Ovary (tissue), 3 donors: ENCODE results near the gene TRPM3.

Experiments used
- CTCF ChIP-seq, 3 donors: fragments of 450-650 bp in 2 of 3; fragments of 200-600 bp in 1 of 3; IDR thresholded peaks; one replicate each; pipeline versions ENCODE4 v1.5.1 to v1.8.0; 2016 to 2022; ENCODE audit warnings: antibody characterized with exemption in 3 of 3, mild to moderate bottlenecking in 1 of 3
- EP300 ChIP-seq: sonication (generic); formaldehyde crosslinking; IDR thresholded peaks from one replicate; pipeline ENCODE4 v1.6.1; 2017; ENCODE audit warnings: antibody characterized with exemption
- POLR2A ChIP-seq: fragments of 450-650 bp; IDR thresholded peaks from one replicate; pipeline ENCODE4 v1.6.1; 2017; ENCODE audit warnings: antibody characterized with exemption, mild to moderate bottlenecking, moderate library complexity
- donor health status: DM: no; HTN: no; CAD: no.

- TF ChIP-seq CTCF (IDR thresholded peaks at IDR 0.05) (no peak), EP300 (no peak), POLR2A (no peak)
Observed at GRCh38 chr9:70492319-70492777, 629.1 kb downstream of the TRPM3 start.
